OCI-LY3 (cell line): ENCODE data around the gene SNU13.

Experiments
- H2AFZ ChIP-seq: fragments of 200-600, 300-600 bp; shearing (Covaris generic); 2 replicates; pipeline ENCODE4 v1.6.0; 2014; ENCODE audit warnings: antibody characterized with exemption, low read depth, low read length
- H3K27ac ChIP-seq: fragments of 200-600, 300-600 bp; sonication (generic); 2 replicates; pipeline ENCODE4 v1.5.1; 2014; ENCODE audit warnings: mild to moderate bottlenecking, low read length, moderate library complexity, mixed read lengths
- H3K27me3 ChIP-seq: fragments of 200-600, 300-600 bp; sonication (generic); 2 replicates; pipeline ENCODE4 v1.6.1; 2014; ENCODE audit warnings: low read depth, low read length, mixed read lengths
- H3K36me3 ChIP-seq: fragments of 200-600, 300-600 bp; sonication (generic); replicated peaks from 2 replicates; pipeline ENCODE3; 2014; ENCODE audit warnings: low read depth, low read length, mixed read lengths
- H3K4me1 ChIP-seq: fragments of 300-600, 200-600 bp; sonication (generic); 2 replicates; pipeline ENCODE4 v1.6.1; 2014; ENCODE audit warnings: low read length, mixed read lengths
- H3K4me2 ChIP-seq: fragments of 200-600, 300-600 bp; sonication (generic); 2 replicates; pipeline ENCODE4 v1.6.1; 2014; ENCODE audit warnings: low read length, mixed read lengths
- H3K4me3 ChIP-seq: fragments of 300-600, 200-600 bp; sonication (generic); 2 replicates; pipeline ENCODE4 v1.5.1; 2014; ENCODE audit warnings: antibody characterized with exemption, mild to moderate bottlenecking, low read length, moderate library complexity
- H3K79me2 ChIP-seq: fragments of 300-600, 200-600 bp; shearing (Covaris generic); 2 replicates; pipeline ENCODE4 v1.6.1; 2014; ENCODE audit warnings: mild to moderate bottlenecking, low read length, mixed read lengths
- H3K9ac ChIP-seq: fragments of 300-600, 200-600 bp; shearing (Covaris generic); 2 replicates; pipeline ENCODE4 v1.6.0; 2014; ENCODE audit warnings: mild to moderate bottlenecking, low read length, moderate library complexity
- H3K9me3 ChIP-seq: fragments of 200-600, 300-600 bp; shearing (Covaris generic); 2 replicates; pipeline ENCODE4 v1.6.1; 2014; ENCODE audit warnings: low read length, mixed read lengths; ENCODE audit not compliant: insufficient read depth
- H4K20me1 ChIP-seq: fragments of 200-600, 300-600 bp; sonication (generic); 2 replicates; pipeline ENCODE4 v1.6.1; 2016; ENCODE audit warnings: low read length, mixed read lengths; ENCODE audit not compliant: insufficient read depth
- CTCF ChIP-seq: fragments of 200-600, 300-600 bp; sonication (generic); IDR thresholded peaks from 2 replicates; pipeline ENCODE4 v1.5.1; 2014; ENCODE audit warnings: antibody characterized with exemption, low read length, low read depth
- EZH2phosphoT487 ChIP-seq: fragments of 200-600 bp; shearing (Covaris generic); IDR thresholded peaks from 2 replicates; pipeline ENCODE4 v1.6.1; 2018; ENCODE audit warnings: antibody characterized with exemption, mixed run types, low read depth

SNU13 gene

GRCh38 chr22:41684194-41684593 lies 4.5 kb downstream of the SNU13 start:
- H3K4me3 ChIP-seq, result no peak overlapping the region
- H3K27ac ChIP-seq, result no peak overlapping the region
- no peak overlapping the region for H3K9ac ChIP-seq
- TF ChIP-seq EZH2phosphoT487, result no peak
- no peak for TF ChIP-seq CTCF
- H3K79me2 ChIP-seq, result peaks cover 98% of the 10 kb centered on the region
- H3K4me1 ChIP-seq, result peaks cover 14% of the 10 kb centered on the region
- H4K20me1 ChIP-seq, result peaks cover 43% of the 10 kb centered on the region
- H3K4me2 ChIP-seq, result no peak overlapping the region
- peaks cover 26% of the 10 kb centered on the region for H3K36me3 ChIP-seq
- no peaks in the 10 kb centered on the region for H3K27me3 ChIP-seq
- H3K9me3 ChIP-seq, result no peaks in the 10 kb centered on the region
- no peak overlapping the region for H2AFZ ChIP-seq

- Histone ChIP-seq H3K4me3 (no peak overlapping the region), H2AFZ (no peak overlapping the region), H3K4me1 (peaks cover 14% of the 10 kb centered on the region), H4K20me1 (peaks cover 43% of the 10 kb centered on the region), H3K4me2 (peak overlapping the region; percentile 63; the same call in 1 of the 2 replicates), H3K36me3 (peaks cover 29% of the 10 kb centered on the region), H3K27me3 (no peaks in the 10 kb centered on the region), H3K9ac (no peak overlapping the region), H3K27ac (no peak overlapping the region), H3K9me3 (no peaks in the 10 kb centered on the region), H3K79me2 (peaks cover 99% of the 10 kb centered on the region)
- TF ChIP-seq EZH2phosphoT487, result no peak
- no peak for TF ChIP-seq CTCF
These were observed 5.1 kb downstream of the SNU13 start for GRCh38 chr22:41683616-41684015.

DNA sequence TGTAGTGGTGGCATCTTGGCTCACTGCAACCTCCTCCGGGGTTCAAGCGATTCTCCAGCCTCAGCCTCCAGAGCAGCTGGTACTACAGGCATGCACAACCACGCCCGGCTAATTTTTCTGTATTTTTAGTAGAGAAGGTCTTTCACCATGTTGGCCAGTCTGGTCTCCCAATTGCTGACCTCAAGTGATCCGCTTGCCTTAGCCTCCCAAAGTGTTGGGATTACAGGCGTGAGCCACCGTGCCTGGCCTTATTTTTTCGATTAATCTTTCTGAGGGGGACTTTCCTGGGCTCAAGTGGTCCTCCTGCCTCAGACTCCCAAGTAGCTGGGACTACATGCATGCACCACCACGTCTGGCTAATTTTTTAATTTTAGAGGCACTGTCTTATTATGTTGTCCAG lies 5.6 kb downstream of the SNU13 start:
- peak overlapping the region; percentile 81 for H3K4me3 ChIP-seq
- H3K79me2 ChIP-seq, result peaks cover 99% of the 10 kb centered on the region
- no peaks in the 10 kb centered on the region for H3K27me3 ChIP-seq
- H3K4me1 ChIP-seq, result peaks cover 14% of the 10 kb centered on the region
- peaks cover 43% of the 10 kb centered on the region for H4K20me1 ChIP-seq
- H3K9ac ChIP-seq, result peak overlapping the region; percentile 56
- peak overlapping the region; percentile 63 for H3K4me2 ChIP-seq
- no peak for TF ChIP-seq EZH2phosphoT487
- peaks cover 35% of the 10 kb centered on the region for H3K36me3 ChIP-seq
- H2AFZ ChIP-seq, result no peak overlapping the region
- H3K27ac ChIP-seq, result peak overlapping the region; percentile 60
- no peaks in the 10 kb centered on the region for H3K9me3 ChIP-seq

DNA sequence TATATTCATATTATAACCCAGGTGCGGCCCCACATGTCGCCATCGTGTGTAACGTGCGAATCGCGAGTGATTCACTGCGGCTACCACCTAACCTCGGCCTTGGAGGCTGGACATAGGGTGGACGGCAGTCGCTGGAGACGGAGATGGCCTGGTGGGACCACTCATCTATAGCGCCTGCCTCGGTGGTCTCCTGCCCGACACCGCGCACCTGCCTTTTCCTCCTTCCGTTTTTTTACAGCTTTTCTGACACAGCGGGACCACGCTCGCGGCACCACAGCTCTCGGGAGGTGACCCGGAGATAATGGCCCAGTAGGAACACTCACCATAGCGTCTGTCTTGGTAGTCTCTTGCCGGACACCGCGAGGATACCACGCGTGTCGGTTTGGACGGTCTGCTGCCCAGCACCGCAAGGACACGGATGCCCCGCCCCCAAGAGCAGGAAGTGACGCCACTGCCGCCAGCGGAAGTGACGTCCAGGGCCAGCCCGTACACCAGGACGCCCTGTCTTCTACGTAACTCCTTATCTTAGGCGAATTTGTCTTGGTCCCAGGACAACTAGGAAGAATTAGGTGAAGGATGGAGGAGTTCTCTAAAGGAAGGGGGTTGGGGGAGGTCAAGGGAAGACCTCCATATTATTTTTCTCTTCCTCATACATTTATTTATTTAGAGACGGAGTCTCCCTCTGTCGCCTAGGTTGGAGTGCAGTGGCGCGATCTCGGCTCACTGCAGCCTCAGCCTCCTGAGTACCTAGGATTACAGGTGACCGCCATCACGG lies 6.4 kb downstream of the SNU13 start:
- Histone ChIP-seq H3K36me3 (peaks cover 39% of the 10 kb centered on the region), H3K4me3 (peak overlapping the region; percentile 81), H3K27ac (peak overlapping the region; percentile 60), H3K4me2 (peak overlapping the region; percentile 63), H3K79me2 (peaks cover 98% of the 10 kb centered on the region), H4K20me1 (peaks cover 43% of the 10 kb centered on the region), H3K9ac (peak overlapping the region; percentile 56), H3K27me3 (no peaks in the 10 kb centered on the region), H3K4me1 (peaks cover 12% of the 10 kb centered on the region), H3K9me3 (no peaks in the 10 kb centered on the region), H2AFZ (no peak overlapping the region)
- TF ChIP-seq CTCF (no peak), EZH2phosphoT487 (no peak)
